Measurements from ENCODE around the gene ELMO1.

- TF ChIP-seq, protein P1, sequence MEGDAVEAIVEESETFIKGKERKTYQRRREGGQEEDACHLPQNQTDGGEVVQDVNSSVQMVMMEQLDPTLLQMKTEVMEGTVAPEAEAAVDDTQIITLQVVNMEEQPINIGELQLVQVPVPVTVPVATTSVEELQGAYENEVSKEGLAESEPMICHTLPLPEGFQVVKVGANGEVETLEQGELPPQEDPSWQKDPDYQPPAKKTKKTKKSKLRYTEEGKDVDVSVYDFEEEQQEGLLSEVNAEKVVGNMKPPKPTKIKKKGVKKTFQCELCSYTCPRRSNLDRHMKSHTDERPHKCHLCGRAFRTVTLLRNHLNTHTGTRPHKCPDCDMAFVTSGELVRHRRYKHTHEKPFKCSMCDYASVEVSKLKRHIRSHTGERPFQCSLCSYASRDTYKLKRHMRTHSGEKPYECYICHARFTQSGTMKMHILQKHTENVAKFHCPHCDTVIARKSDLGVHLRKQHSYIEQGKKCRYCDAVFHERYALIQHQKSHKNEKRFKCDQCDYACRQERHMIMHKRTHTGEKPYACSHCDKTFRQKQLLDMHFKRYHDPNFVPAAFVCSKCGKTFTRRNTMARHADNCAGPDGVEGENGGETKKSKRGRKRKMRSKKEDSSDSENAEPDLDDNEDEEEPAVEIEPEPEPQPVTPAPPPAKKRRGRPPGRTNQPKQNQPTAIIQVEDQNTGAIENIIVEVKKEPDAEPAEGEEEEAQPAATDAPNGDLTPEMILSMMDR (IDR thresholded peaks at IDR 0.05): no peak
- TF ChIP-seq POLR2AphosphoS5 (IDR thresholded peaks at IDR 0.05): no peak
- TF ChIP-seq POLR2A (IDR thresholded peaks at IDR 0.05): no peak
- no peak for TF ChIP-seq EP300 (IDR thresholded peaks at IDR 0.05; ENCODE audit: low read depth)
These were observed 253.3 kb downstream of the ELMO1 start for GRCh38 chr7:37195388-37195787.

All from transverse colon (tissue), 4 donors.